WTC11 (cell line): ENCODE results near the gene USP47. TPM values are rescaled to one million over a fixed set of nuclear protein-coding genes. Genes with fewer than 3 reads are reported as not detected.
A peak's percentile ranks its signal among the peaks of the same experiment; 100 is the strongest.

Experiments
- ATAC-seq: fragments of 200-7000 bp; cut with Tn5 transposase; 2 replicates; pipeline ENCODE4 v1.10.0; 2021; ENCODE audit warnings: mild to moderate bottlenecking, moderate library complexity
- CTCF ChIA-PET: fragments of 300-600 bp; sonication (Branson Sonifier 250); formaldehyde crosslinking; loops from one replicate; lab custom pipeline; 2021; ENCODE audit warnings: antibody characterized with exemption; lab: Charles Lee
- POLR2A ChIA-PET: fragments of 350-600 bp; sonication (Branson Sonifier 250); formaldehyde crosslinking; loops from one replicate; lab custom pipeline; 2021; ENCODE audit warnings: antibody characterized with exemption; lab: Charles Lee
- DNase-seq: peaks from one replicate; pipeline ENCODE4 v3.0.0; 2021; ENCODE audit warnings: low spot score
- H3K27ac Mint-ChIP-seq: 2 replicates; pipeline ENCODE4 v1.8.0; 2021; ENCODE audit warnings: mixed read lengths
- H3K27me3 Mint-ChIP-seq: 2 replicates; pipeline ENCODE4 v1.8.0; 2021; ENCODE audit warnings: low read depth, mild to moderate bottlenecking, moderate library complexity, mixed read lengths
- H3K36me3 Mint-ChIP-seq: 2 replicates; pipeline ENCODE4 v1.8.0; 2021; ENCODE audit warnings: mixed read lengths
- H3K4me1 Mint-ChIP-seq: 2 replicates; pipeline ENCODE4 v1.8.0; 2022; ENCODE audit warnings: mixed read lengths
- H3K4me3 Mint-ChIP-seq: 2 replicates; pipeline ENCODE4 v1.8.0; 2021; ENCODE audit warnings: mild to moderate bottlenecking, moderate library complexity, mixed read lengths
- H3K9me3 Mint-ChIP-seq: 2 replicates; pipeline ENCODE4 v1.8.0; 2021; ENCODE audit warnings: mixed read lengths
- CREB1 ChIP-seq: sonication (generic); formaldehyde crosslinking; IDR thresholded peaks from 2 replicates; pipeline ENCODE4 v1.8.0; 2023; ENCODE audit warnings: mild to moderate bottlenecking, missing genetic modification reagents
- CREM ChIP-seq: sonication (generic); formaldehyde crosslinking; IDR thresholded peaks from 2 replicates; pipeline ENCODE4 v1.8.1; 2022; ENCODE audit warnings: mild to moderate bottlenecking, missing genetic modification reagents, moderate library complexity
- E2F5 ChIP-seq: sonication (generic); formaldehyde crosslinking; IDR thresholded peaks from 2 replicates; pipeline ENCODE4 v1.8.1; 2022; ENCODE audit warnings: mild to moderate bottlenecking, moderate library complexity, missing genetic modification reagents
- EMX1 ChIP-seq: fragments of 250-450 bp; sonication (Bioruptor Pico); IDR thresholded peaks from 2 replicates; pipeline ENCODE4 v1.8.0; 2021; ENCODE audit warnings: mild to moderate bottlenecking
- ESRRA ChIP-seq: sonication (generic); formaldehyde crosslinking; IDR thresholded peaks from 2 replicates; pipeline ENCODE4 v1.8.1; 2022; ENCODE audit warnings: mild to moderate bottlenecking, missing genetic modification reagents, borderline replicate concordance
- FOXJ3 ChIP-seq: sonication (generic); formaldehyde crosslinking; IDR thresholded peaks from 2 replicates; pipeline ENCODE4 v1.9.0; 2021; ENCODE audit warnings: missing genetic modification reagents, mild to moderate bottlenecking, borderline replicate concordance
- GRHL2 ChIP-seq: fragments of 250-450 bp; sonication (Bioruptor Pico); IDR thresholded peaks from 2 replicates; pipeline ENCODE4 v1.8.0; 2022; ENCODE audit warnings: mild to moderate bottlenecking, moderate library complexity; ENCODE audit not compliant: insufficient replicate concordance, severe bottlenecking
- HMGA2 ChIP-seq: fragments of 250-450 bp; sonication (Bioruptor Pico); IDR thresholded peaks from 2 replicates; pipeline ENCODE4 v1.4.0; 2021; ENCODE audit warnings: mild to moderate bottlenecking, moderate library complexity
- JAZF1 ChIP-seq: fragments of 250-450 bp; sonication (Bioruptor Pico); IDR thresholded peaks from 2 replicates; pipeline ENCODE4 v1.9.0; 2021; ENCODE audit warnings: moderate library complexity, mild to moderate bottlenecking, inconsistent platforms
- NR1H2 ChIP-seq: sonication (generic); formaldehyde crosslinking; IDR thresholded peaks from 2 replicates; pipeline ENCODE4 v1.9.0; 2021; ENCODE audit warnings: mild to moderate bottlenecking, moderate library complexity, missing genetic modification reagents
- TEAD4 ChIP-seq: sonication (generic); formaldehyde crosslinking; IDR thresholded peaks from 2 replicates; pipeline ENCODE4 v1.8.0; 2022; ENCODE audit warnings: mild to moderate bottlenecking, missing genetic modification reagents
- ZNF138 ChIP-seq: sonication (generic); formaldehyde crosslinking; conservative IDR thresholded peaks from 2 replicates; pipeline ENCODE4 v1.8.1; 2022; ENCODE audit warnings: mild to moderate bottlenecking, moderate library complexity, missing genetic modification reagents
- ZNF317 ChIP-seq: sonication (generic); formaldehyde crosslinking; IDR thresholded peaks from 2 replicates; pipeline ENCODE4 v1.8.1; 2023; ENCODE audit warnings: low read depth, mild to moderate bottlenecking, moderate library complexity, missing genetic modification reagents, borderline replicate concordance
- ZNF396 ChIP-seq: fragments of 250-450 bp; sonication (Bioruptor Pico); IDR thresholded peaks from 2 replicates; pipeline ENCODE4 v1.8.0; 2021; ENCODE audit warnings: mild to moderate bottlenecking, moderate library complexity, borderline replicate concordance
- total RNA-seq: library from RNA; stranded (reverse); gene quantifications from 3 replicates; pipeline ENCODE4 v1.2.3, GENCODE V29; 2021
- TF ChIP-seq, protein P1 (sequence below): sonication (generic); formaldehyde crosslinking; IDR thresholded peaks from 2 replicates; pipeline ENCODE4 v1.8.1; 2022; ENCODE audit warnings: missing genetic modification reagents, borderline replicate concordance
- TF ChIP-seq, protein P2 (sequence below): sonication (generic); formaldehyde crosslinking; IDR thresholded peaks from 2 replicates; pipeline ENCODE4 v1.8.0; 2022; ENCODE audit warnings: mild to moderate bottlenecking, missing genetic modification reagents
- TF ChIP-seq, protein P3 (sequence below): sonication (generic); formaldehyde crosslinking; IDR thresholded peaks from 2 replicates; pipeline ENCODE4 v1.8.0; 2023; ENCODE audit warnings: mild to moderate bottlenecking, missing genetic modification reagents
- TF ChIP-seq, protein P4 (sequence below): fragments of 200-600 bp; IDR thresholded peaks from 2 replicates; pipeline ENCODE4 v1.8.0; 2022; ENCODE audit warnings: antibody characterized with exemption
- TF ChIP-seq, protein P5 (sequence below): sonication (generic); formaldehyde crosslinking; IDR thresholded peaks from 2 replicates; pipeline ENCODE4 v1.8.1; 2023; ENCODE audit warnings: mild to moderate bottlenecking, missing genetic modification reagents, moderate library complexity
- TF ChIP-seq, protein P6 (sequence below): sonication (generic); formaldehyde crosslinking; conservative IDR thresholded peaks from 2 replicates; pipeline ENCODE4 v1.8.1; 2022; ENCODE audit warnings: mild to moderate bottlenecking, missing genetic modification reagents
- TF ChIP-seq, protein P7 (sequence below): sonication (generic); formaldehyde crosslinking; IDR thresholded peaks from 2 replicates; pipeline ENCODE4 v1.8.1; 2022; ENCODE audit warnings: mild to moderate bottlenecking, missing genetic modification reagents, moderate library complexity, borderline replicate concordance

The USP47 gene
- total RNA-seq, 1 experiment from 2014 or later: 19.7 TPM

DNA sequence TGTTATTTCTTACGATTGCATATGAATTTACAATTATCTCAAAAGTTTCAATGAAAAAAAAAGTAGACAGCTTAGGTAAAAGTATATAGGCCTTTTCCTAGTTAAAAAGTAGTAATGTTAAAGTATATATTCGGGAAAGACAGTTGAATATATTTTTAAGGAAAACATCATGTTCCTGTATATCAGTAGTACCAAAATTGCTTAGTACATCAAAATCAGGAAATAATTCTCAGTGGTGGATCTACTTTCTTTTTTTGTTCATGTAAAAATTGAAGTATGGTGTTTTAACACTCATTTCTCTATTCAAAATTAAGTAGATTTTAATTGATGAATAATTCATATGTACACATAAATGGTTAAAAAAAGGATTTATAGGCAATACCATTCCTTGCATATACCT, 73.9 kb downstream of the USP47 start:
- no peaks in the 10 kb centered on the region for H3K36me3 Mint-ChIP-seq
- H3K27ac Mint-ChIP-seq: no peak overlapping the region
- CTCF ChIA-PET: no interaction called here
- TF ChIP-seq, protein P1, sequence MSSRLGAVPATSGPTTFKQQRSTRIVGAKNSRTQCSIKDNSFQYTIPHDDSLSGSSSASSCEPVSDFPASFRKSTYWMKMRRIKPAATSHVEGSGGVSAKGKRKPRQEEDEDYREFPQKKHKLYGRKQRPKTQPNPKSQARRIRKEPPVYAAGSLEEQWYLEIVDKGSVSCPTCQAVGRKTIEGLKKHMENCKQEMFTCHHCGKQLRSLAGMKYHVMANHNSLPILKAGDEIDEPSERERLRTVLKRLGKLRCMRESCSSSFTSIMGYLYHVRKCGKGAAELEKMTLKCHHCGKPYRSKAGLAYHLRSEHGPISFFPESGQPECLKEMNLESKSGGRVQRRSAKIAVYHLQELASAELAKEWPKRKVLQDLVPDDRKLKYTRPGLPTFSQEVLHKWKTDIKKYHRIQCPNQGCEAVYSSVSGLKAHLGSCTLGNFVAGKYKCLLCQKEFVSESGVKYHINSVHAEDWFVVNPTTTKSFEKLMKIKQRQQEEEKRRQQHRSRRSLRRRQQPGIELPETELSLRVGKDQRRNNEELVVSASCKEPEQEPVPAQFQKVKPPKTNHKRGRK (CRISPR knock-in tag): no peak
- no peak for TF ChIP-seq EMX1
- no peak for TF ChIP-seq E2F5 (CRISPR knock-in tag)
- TF ChIP-seq, protein P2, sequence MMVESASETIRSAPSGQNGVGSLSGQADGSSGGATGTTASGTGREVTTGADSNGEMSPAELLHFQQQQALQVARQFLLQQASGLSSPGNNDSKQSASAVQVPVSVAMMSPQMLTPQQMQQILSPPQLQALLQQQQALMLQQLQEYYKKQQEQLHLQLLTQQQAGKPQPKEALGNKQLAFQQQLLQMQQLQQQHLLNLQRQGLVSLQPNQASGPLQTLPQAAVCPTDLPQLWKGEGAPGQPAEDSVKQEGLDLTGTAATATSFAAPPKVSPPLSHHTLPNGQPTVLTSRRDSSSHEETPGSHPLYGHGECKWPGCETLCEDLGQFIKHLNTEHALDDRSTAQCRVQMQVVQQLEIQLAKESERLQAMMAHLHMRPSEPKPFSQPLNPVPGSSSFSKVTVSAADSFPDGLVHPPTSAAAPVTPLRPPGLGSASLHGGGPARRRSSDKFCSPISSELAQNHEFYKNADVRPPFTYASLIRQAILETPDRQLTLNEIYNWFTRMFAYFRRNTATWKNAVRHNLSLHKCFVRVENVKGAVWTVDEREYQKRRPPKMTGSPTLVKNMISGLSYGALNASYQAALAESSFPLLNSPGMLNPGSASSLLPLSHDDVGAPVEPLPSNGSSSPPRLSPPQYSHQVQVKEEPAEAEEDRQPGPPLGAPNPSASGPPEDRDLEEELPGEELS (CRISPR knock-in tag): no peak
- TF ChIP-seq ZNF396: no peak
- no peak for TF ChIP-seq ZNF317
- TF ChIP-seq, protein P3, sequence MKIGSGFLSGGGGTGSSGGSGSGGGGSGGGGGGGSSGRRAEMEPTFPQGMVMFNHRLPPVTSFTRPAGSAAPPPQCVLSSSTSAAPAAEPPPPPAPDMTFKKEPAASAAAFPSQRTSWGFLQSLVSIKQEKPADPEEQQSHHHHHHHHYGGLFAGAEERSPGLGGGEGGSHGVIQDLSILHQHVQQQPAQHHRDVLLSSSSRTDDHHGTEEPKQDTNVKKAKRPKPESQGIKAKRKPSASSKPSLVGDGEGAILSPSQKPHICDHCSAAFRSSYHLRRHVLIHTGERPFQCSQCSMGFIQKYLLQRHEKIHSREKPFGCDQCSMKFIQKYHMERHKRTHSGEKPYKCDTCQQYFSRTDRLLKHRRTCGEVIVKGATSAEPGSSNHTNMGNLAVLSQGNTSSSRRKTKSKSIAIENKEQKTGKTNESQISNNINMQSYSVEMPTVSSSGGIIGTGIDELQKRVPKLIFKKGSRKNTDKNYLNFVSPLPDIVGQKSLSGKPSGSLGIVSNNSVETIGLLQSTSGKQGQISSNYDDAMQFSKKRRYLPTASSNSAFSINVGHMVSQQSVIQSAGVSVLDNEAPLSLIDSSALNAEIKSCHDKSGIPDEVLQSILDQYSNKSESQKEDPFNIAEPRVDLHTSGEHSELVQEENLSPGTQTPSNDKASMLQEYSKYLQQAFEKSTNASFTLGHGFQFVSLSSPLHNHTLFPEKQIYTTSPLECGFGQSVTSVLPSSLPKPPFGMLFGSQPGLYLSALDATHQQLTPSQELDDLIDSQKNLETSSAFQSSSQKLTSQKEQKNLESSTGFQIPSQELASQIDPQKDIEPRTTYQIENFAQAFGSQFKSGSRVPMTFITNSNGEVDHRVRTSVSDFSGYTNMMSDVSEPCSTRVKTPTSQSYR (CRISPR knock-in tag): no peak
- TF ChIP-seq, protein P4, sequence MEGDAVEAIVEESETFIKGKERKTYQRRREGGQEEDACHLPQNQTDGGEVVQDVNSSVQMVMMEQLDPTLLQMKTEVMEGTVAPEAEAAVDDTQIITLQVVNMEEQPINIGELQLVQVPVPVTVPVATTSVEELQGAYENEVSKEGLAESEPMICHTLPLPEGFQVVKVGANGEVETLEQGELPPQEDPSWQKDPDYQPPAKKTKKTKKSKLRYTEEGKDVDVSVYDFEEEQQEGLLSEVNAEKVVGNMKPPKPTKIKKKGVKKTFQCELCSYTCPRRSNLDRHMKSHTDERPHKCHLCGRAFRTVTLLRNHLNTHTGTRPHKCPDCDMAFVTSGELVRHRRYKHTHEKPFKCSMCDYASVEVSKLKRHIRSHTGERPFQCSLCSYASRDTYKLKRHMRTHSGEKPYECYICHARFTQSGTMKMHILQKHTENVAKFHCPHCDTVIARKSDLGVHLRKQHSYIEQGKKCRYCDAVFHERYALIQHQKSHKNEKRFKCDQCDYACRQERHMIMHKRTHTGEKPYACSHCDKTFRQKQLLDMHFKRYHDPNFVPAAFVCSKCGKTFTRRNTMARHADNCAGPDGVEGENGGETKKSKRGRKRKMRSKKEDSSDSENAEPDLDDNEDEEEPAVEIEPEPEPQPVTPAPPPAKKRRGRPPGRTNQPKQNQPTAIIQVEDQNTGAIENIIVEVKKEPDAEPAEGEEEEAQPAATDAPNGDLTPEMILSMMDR: no peak
- TF ChIP-seq CREB1 (CRISPR knock-in tag): no peak
- no peak for TF ChIP-seq JAZF1 (CRISPR knock-in tag)
- TF ChIP-seq, protein P5, sequence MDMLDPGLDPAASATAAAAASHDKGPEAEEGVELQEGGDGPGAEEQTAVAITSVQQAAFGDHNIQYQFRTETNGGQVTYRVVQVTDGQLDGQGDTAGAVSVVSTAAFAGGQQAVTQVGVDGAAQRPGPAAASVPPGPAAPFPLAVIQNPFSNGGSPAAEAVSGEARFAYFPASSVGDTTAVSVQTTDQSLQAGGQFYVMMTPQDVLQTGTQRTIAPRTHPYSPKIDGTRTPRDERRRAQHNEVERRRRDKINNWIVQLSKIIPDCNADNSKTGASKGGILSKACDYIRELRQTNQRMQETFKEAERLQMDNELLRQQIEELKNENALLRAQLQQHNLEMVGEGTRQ (CRISPR knock-in tag): no peak
- no peak for TF ChIP-seq GRHL2
- TF ChIP-seq TEAD4: no peak
- no peaks in the 10 kb centered on the region for H3K9me3 Mint-ChIP-seq
- no peak for ATAC-seq
- H3K27me3 Mint-ChIP-seq: no peaks in the 10 kb centered on the region
- DNase-seq: no peak
- no peak overlapping the region for H3K4me3 Mint-ChIP-seq
- H3K4me1 Mint-ChIP-seq: peaks cover 10% of the 10 kb centered on the region
- POLR2A ChIA-PET: no interaction called here

DNA sequence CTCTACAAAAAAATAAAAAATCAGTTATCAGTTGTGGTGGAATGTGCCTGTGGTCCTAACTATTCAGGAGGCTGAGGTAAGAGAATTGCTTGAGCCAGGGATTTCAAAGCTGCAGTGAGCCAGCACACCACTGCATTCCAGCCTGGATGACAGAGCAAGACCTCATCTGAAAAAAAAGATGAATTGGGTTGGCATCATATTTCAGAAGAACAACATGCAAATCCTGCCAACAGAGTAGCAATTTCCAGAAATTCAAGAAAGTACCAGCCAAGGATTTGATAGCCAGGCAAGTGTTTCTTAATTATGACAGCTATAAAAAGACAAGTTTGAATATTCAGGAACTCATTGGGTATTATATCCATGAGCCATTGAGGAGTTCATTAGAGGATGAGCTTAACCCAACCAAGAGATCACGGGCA, 75.2 kb downstream of the USP47 start:
- H3K27ac Mint-ChIP-seq: peak overlapping the region; percentile 39; the same call in 1 of the 2 replicates
- peaks cover 10% of the 10 kb centered on the region for H3K4me1 Mint-ChIP-seq
- no peak overlapping the region for H3K4me3 Mint-ChIP-seq
- ChIA-PET CTCF (interaction anchor here (0.5 to 1.0 kb wide), 3 partner anchors 66 to 127 kb away, joined by 3 to 4 read pairs (median 3); no protein-coding TSS in a partner anchor), POLR2A (no interaction called here)
- DNase-seq: no peak
- no peaks in the 10 kb centered on the region for H3K36me3 Mint-ChIP-seq
- no peaks in the 10 kb centered on the region for H3K9me3 Mint-ChIP-seq
- H3K27me3 Mint-ChIP-seq: no peaks in the 10 kb centered on the region
- no peak for ATAC-seq
- TF ChIP-seq ZNF138 (no peak), TEAD4 (no peak), FOXJ3 (CRISPR knock-in tag) (no peak), ESRRA (CRISPR knock-in tag) (no peak), CREM (CRISPR knock-in tag) (no peak), HMGA2 (CRISPR knock-in tag) (no peak), NR1H2 (CRISPR knock-in tag) (no peak)
- TF ChIP-seq, protein P6, sequence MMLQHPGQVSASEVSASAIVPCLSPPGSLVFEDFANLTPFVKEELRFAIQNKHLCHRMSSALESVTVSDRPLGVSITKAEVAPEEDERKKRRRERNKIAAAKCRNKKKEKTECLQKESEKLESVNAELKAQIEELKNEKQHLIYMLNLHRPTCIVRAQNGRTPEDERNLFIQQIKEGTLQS (CRISPR knock-in tag): no peak
- TF ChIP-seq, protein P3 (CRISPR knock-in tag): no peak
- TF ChIP-seq, protein P7, sequence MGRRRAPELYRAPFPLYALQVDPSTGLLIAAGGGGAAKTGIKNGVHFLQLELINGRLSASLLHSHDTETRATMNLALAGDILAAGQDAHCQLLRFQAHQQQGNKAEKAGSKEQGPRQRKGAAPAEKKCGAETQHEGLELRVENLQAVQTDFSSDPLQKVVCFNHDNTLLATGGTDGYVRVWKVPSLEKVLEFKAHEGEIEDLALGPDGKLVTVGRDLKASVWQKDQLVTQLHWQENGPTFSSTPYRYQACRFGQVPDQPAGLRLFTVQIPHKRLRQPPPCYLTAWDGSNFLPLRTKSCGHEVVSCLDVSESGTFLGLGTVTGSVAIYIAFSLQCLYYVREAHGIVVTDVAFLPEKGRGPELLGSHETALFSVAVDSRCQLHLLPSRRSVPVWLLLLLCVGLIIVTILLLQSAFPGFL (CRISPR knock-in tag): no peak
